ENCODE results near the gene PTPRE.

DNA sequence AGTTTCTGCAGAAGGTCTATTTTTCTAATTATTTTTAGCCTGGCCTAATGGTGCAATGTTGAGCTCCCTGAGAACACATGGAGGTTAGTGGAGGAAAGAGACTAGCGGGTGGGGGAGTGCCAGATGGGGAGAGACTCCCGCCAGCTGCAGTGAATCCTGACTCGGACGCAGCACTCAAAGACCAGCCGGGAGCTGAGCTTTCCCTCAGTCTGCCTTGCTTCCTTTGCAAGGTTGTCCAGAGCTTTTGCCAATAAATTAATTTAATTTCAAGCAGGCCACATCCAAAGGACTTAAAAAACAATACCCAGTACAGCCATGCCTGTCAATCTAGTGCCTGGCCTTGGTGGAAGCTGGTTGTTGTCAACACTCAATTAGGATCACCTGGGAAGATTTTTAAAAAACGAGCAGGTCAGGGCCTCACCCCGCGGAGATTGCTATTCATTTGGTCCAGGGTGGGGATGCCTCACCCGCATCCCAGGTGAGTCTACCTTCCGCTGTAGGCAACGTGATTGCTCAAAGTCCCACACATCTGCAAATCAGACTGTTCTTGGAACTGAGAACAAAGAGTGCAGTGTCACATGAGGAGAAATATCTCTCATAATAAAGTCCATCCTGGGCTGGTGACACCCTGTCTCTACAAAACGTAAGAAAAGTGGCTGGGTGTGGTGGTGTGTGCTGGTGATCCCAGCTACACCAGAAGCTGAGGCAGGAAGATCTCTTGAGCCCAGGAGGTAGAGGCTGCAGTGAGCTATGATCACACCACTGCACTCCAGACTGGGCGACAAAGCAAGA is 18.2 kb upstream of the PTPRE start:
- TF ChIP-seq, protein P1, sequence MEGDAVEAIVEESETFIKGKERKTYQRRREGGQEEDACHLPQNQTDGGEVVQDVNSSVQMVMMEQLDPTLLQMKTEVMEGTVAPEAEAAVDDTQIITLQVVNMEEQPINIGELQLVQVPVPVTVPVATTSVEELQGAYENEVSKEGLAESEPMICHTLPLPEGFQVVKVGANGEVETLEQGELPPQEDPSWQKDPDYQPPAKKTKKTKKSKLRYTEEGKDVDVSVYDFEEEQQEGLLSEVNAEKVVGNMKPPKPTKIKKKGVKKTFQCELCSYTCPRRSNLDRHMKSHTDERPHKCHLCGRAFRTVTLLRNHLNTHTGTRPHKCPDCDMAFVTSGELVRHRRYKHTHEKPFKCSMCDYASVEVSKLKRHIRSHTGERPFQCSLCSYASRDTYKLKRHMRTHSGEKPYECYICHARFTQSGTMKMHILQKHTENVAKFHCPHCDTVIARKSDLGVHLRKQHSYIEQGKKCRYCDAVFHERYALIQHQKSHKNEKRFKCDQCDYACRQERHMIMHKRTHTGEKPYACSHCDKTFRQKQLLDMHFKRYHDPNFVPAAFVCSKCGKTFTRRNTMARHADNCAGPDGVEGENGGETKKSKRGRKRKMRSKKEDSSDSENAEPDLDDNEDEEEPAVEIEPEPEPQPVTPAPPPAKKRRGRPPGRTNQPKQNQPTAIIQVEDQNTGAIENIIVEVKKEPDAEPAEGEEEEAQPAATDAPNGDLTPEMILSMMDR (conservative IDR thresholded peaks at IDR 0.05): no peak
- TF ChIP-seq ZFX (IDR thresholded peaks at IDR 0.05): no peak

Measured in C4-2B (cell line).